T-helper 9 cell (primary cell): ENCODE data around the gene UBQLN2.
"Not testable (repeated sequence)": the region's sequence is repeated elsewhere in the genome, so short reads cannot be mapped to it uniquely, and the experiment has no call there.

Experiments
- DNase-seq: peaks from one replicate; pipeline ENCODE4 v3.0.0-alpha.2; 2020
- total RNA-seq, 2 donors: gene quantifications; one replicate each; lab custom pipeline; 2026; lab: John Stamatoyannopoulos, UW

UBQLN2 gene
- total RNA-seq = 56.2 to 78.2 reads per million in 2 donors

DNA sequence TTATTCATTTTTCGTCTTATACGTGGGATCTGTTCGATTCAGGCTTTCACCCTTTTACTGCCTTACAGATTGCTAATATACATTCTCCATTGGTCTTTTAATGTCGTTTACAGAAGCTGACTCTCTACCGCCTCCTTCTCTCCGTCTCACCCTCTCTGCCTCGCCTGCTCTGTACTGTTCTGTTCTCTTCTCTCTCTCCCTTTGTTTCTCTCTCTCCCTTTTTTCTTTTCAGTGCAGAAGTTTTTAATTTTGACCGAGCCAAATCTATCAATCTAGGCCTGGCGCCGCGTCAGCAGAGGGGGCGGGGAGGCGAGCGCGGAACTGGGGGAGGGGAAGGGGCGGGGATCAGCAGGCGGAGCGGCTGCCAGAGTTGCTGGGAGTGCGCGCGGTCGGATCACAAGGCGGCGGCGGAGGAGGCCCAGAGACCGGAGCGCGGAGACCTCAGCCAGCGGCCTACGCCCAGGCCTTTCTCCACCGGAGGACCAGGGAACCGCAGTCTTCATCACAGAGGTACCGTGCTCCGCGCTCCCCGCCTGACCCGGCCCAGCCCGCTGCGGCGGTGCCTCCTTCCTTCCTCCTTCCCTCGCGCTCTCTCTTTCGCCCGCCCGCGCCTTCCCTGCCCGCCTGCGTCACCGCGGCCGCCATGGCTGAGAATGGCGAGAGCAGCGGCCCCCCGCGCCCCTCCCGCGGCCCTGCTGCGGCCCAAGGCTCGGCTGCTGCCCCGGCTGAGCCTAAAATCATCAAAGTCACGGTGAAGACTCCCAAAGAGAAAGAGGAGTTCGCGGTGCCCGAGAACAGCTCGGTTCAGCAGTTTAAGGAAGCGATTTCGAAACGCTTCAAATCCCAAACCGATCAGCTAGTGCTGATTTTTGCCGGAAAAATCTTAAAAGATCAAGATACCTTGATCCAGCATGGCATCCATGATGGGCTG is at the start of gene UBQLN2:
UBQLN2 (plus strand) TSS at position 397 of the 931 bp plus-strand sequence; CDS start at position 644, 247 bp downstream.
- peak; percentile 69 for DNase-seq

- DNase-seq = no peak
Measured at GRCh38 chrX:56519642-56520041, 43.8 kb upstream of the UBQLN2 start.

GRCh38 chrX:56529482-56530007 is 33.9 kb upstream of the UBQLN2 start:
- DNase-seq = not testable (repeated sequence)

- no peak for DNase-seq
Measured at GRCh38 chrX:56530011-56530410, 33.4 kb upstream of the UBQLN2 start.

DNA sequence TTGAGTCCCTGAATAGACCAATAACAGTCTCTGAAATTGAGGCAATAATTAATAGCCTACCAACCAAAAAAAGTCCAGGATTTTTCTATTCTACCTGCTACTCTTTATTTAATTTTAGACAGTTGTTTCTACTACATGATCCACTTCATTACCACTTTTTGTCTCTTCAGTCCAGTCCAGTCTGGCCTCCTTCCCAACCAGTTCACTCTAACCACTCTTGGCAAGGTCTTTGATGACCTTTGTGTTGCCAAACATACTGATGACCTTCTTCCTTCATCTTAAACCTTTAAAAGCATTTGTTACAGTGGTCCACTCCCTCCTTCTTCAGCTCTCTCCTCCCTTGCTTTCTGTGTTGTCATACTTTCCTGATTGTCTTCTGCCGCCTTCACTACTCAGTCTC is 12.8 kb upstream of the UBQLN2 start:
- no peak for DNase-seq

DNA sequence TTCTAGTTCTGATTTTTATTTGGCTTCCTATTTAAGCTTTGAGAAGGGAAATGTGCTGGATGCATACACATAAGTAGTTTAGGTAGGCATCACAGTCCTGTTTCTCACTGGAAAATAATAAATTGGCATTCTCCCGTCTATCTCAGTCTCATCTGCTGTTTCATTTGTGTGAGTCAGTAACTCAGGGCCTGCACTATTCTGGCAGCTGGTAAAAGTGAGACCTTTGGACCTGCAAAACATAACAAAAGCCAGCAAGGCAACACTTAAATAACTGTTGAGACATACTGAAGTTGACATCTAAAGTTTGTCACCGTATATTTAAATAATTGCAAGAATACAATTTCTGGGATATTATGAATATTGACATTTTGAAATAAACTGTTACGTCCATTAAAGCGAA is 8.6 kb upstream of the UBQLN2 start:
- no peak for DNase-seq

GRCh38 chrX:56557376-56557929 is 6.0 kb upstream of the UBQLN2 start:
- DNase-seq = no peak

- no peak for DNase-seq
Measured at GRCh38 chrX:56564164-56564885, 898 bp downstream of the UBQLN2 start.

GRCh38 chrX:56564921-56565840 is 1.8 kb downstream of the UBQLN2 start:
- DNase-seq = no peak

GRCh38 chrX:56569378-56570057 is 6.1 kb downstream of the UBQLN2 start:
- no peak for DNase-seq

- no peak for DNase-seq
Measured at GRCh38 chrX:56572975-56573374, 9.5 kb downstream of the UBQLN2 start.

DNA sequence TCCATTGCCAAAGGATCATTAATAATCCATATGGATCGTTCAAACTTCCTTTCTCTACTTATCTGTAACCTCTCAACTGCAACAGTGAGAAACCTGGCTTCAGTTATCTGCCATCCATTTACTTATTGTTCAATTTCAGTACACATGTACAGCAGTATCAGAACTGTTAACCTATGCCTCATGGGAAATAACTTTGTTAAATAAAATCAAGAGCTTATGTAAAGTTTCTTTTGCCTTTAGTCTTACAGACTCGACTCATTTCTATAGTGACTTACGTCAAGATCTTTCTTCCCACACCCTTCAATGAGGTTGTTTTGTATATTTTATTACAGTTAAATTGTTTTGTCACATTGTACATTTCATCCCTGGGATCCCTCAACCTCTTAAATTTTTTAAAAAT is 11.4 kb downstream of the UBQLN2 start:
- DNase-seq = no peak

DNA sequence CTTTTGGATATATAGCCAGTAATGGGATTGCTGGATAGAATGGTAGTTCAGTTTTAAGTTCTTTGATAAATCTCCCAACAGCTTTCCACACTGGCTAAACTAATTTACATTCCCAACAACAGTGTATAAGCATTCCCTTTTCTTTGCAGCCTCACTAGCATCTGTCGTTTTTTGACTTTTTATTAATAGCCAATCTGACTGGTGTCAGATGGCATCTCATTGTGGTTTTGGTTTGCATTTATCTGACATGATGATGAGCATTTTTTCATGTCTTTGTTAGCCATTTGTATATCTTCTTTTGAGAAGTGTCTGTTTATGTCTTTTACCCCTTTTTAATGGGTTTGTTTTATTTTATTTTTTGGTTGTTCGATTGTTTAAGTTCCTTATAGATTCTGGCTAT is 13.3 kb downstream of the UBQLN2 start:
- DNase-seq = no peak

- no peak for DNase-seq
Measured at GRCh38 chrX:56588397-56589188, 25.2 kb downstream of the UBQLN2 start.

DNA sequence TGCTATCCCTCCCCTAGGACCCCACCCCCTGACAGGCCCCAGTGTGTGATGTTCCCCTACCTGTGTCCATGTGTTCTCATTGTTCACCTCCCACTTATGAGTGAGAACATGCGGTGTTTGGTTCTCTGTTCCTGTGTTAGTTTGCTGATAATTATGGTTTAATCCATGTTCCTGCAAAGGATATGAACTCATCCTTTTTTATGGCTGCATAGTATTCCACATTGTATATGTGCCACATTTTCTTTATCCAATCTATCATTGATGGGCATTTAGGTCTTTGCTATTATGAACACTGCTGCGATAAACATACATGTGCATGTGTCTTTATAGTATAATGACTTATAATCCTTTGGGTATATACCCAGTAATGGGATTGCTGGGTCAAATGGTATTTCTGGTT is 28.4 kb downstream of the UBQLN2 start:
- DNase-seq = not testable (repeated sequence)

DNA sequence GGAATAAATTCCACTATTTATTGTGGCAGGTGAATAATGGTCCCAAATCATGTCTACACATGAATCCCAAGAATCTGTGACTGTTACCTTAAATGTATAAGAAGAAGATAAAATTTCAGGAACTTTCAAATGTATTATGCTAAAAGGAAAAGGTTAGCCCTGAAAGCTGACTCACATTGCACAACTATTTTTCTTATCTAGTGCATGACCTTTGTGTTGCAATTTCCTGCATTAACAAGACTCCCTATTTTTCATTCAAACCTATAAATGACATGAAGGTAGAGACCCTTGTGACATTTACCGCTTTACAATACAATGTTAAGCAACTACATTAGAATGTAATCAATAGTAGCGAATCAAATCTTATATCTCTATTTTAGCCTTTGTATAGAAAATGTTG is 36.7 kb downstream of the UBQLN2 start:
- no peak for DNase-seq

DNA sequence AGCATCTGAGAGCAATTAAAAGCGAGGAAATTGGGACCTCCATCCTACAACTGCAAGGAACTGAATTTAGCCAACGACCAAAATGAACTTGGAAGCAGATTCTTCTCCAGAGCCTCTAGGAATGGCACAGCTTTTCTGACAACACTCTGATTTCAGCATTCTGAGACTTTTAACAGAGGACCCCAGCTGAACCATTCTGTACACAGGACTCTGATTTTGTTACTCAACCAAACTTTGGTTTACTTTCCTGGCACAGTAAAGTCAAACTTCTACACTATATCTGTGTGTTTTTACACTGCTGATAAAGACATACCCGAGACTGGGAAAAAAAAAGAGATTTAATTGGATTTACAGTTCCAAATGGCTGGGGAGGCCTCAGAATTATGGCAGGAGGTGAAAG is 37.6 kb downstream of the UBQLN2 start:
- DNase-seq = no peak

- DNase-seq = no peak
Measured at GRCh38 chrX:56615282-56615681, 51.9 kb downstream of the UBQLN2 start.
